ENCODE results near the gene SPAG4. TPM values are rescaled to one million over a fixed set of nuclear protein-coding genes. Genes with fewer than 3 reads are reported as not detected.

SPAG4 gene
- total and polyA plus RNA-seq, 2 experiments from 2014 or later: 27.9 to 44.6 TPM

DNA sequence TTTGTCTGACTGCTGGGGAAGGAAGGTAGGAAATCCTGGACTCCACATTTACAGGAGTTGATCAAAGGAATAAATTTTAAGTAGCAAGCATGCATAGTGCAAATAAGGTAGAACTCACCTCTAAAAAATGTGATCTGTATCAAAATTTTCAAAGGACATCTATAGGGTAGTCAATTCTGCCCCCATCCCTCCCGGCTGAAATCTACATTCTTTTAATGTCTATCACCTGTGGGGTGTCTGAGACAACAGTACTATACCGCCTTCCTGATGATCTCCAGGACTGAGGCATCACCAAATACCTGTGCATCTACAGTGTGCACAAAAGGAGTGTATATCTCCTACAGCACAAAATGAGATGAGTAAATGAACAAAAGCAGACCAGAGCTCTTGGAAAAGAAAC is 29.2 kb downstream of the SPAG4 start:
- no peak for DNase-seq (ENCODE audit: low read depth in 1 of 2, low spot score in 1 of 2)
- Histone ChIP-seq H3K36me3 (no peaks in the 10 kb centered on the region), H3K27ac (no peak overlapping the region), H3K27me3 (no peaks in the 10 kb centered on the region), H3K4me3 (no peak overlapping the region), H3K9me3 (ENCODE audit: low read depth) (no peaks in the 10 kb centered on the region), H3K4me1 (ENCODE audit: low read depth) (no peaks in the 10 kb centered on the region)
- TF ChIP-seq, protein P1, sequence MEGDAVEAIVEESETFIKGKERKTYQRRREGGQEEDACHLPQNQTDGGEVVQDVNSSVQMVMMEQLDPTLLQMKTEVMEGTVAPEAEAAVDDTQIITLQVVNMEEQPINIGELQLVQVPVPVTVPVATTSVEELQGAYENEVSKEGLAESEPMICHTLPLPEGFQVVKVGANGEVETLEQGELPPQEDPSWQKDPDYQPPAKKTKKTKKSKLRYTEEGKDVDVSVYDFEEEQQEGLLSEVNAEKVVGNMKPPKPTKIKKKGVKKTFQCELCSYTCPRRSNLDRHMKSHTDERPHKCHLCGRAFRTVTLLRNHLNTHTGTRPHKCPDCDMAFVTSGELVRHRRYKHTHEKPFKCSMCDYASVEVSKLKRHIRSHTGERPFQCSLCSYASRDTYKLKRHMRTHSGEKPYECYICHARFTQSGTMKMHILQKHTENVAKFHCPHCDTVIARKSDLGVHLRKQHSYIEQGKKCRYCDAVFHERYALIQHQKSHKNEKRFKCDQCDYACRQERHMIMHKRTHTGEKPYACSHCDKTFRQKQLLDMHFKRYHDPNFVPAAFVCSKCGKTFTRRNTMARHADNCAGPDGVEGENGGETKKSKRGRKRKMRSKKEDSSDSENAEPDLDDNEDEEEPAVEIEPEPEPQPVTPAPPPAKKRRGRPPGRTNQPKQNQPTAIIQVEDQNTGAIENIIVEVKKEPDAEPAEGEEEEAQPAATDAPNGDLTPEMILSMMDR (IDR thresholded peaks at IDR 0.05; ENCODE audit: low read depth, low read length): no peak

DNA sequence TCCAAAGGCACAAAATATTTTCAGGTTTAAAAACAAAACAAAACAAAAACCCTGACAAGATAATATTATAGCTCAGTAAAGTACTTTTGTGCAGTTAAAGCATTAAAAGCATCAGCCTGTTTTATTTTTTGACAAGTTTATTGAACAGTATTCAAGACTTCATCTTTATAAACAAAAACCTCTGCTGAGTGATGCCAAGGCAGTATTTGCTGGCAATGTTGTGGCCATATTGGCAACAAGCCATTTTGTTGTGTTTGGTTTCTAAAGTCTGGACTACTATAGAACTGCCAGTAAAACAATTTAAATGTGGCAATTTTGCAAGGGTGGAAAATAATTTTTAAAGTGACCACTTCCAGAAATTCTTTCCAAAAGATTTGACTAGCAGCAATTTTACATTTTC is 33.2 kb downstream of the SPAG4 start:
- Histone ChIP-seq H3K4me1 (ENCODE audit: low read depth) (peaks cover 4% of the 10 kb centered on the region), H3K36me3 (peaks cover 16% of the 10 kb centered on the region), H3K4me3 (no peak overlapping the region), H3K27ac (no peak overlapping the region), H3K27me3 (no peaks in the 10 kb centered on the region), H3K9me3 (ENCODE audit: low read depth) (no peaks in the 10 kb centered on the region)
- DNase-seq (ENCODE audit: low read depth in 1 of 2, low spot score in 1 of 2): peak in 1 of 2 donors; percentile 51
- TF ChIP-seq, protein P1 (IDR thresholded peaks at IDR 0.05; ENCODE audit: low read depth, low read length): no peak

DNA sequence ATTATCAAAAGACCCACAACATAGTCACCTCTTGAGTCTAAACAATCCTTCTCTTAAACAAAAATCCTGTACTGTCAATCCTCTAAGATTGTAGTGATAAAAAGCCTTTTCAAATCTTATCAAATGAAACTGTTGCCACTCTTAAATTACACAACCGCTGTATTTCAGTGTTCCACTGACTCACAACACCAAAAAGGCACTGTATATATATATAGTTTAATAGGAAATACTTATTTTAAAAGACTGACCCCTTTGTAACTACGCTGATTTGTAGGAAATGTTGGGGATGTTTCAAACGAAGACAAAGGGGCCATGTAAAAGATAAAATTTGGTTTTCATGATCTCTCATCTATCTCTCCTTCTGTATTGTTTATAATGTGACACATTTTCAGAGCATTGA is 35.0 kb downstream of the SPAG4 start:
- no peaks in the 10 kb centered on the region for H3K9me3 ChIP-seq (ENCODE audit: low read depth)
- no peak for DNase-seq (ENCODE audit: low read depth in 1 of 2, low spot score in 1 of 2)
- no peaks in the 10 kb centered on the region for H3K27me3 ChIP-seq
- peaks cover 4% of the 10 kb centered on the region for H3K4me1 ChIP-seq (ENCODE audit: low read depth)
- TF ChIP-seq, protein P1 (IDR thresholded peaks at IDR 0.05; ENCODE audit: low read depth, low read length): no peak
- H3K27ac ChIP-seq: peak overlapping the region; percentile 55
- peaks cover 30% of the 10 kb centered on the region for H3K36me3 ChIP-seq
- no peak overlapping the region for H3K4me3 ChIP-seq

DNA sequence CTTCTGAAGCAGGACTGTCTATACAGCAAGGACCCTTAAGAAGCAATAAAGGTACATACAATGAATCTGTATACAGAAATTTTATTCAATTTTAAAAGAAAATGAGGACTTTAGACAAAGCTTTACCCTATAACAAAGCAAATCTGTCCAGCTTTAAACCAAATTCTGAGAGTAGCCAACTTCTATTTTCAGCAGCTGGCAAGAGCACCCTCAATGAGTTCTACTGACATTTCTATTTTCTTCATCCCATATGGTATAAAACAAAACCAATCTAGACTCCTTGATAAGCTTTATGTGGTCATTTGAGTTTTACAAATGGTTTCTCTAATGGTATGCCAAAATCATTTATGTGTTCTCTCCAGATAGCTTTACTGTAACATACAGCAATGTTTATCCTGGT is 36.3 kb downstream of the SPAG4 start:
- Histone ChIP-seq H3K4me3 (no peak overlapping the region), H3K27me3 (no peaks in the 10 kb centered on the region), H3K4me1 (ENCODE audit: low read depth) (peaks cover 4% of the 10 kb centered on the region), H3K36me3 (peaks cover 30% of the 10 kb centered on the region), H3K9me3 (ENCODE audit: low read depth) (no peaks in the 10 kb centered on the region), H3K27ac (no peak overlapping the region)
- TF ChIP-seq, protein P1 (IDR thresholded peaks at IDR 0.05; ENCODE audit: low read depth, low read length): no peak
- DNase-seq (ENCODE audit: low read depth in 1 of 2, low spot score in 1 of 2): no peak

DNA sequence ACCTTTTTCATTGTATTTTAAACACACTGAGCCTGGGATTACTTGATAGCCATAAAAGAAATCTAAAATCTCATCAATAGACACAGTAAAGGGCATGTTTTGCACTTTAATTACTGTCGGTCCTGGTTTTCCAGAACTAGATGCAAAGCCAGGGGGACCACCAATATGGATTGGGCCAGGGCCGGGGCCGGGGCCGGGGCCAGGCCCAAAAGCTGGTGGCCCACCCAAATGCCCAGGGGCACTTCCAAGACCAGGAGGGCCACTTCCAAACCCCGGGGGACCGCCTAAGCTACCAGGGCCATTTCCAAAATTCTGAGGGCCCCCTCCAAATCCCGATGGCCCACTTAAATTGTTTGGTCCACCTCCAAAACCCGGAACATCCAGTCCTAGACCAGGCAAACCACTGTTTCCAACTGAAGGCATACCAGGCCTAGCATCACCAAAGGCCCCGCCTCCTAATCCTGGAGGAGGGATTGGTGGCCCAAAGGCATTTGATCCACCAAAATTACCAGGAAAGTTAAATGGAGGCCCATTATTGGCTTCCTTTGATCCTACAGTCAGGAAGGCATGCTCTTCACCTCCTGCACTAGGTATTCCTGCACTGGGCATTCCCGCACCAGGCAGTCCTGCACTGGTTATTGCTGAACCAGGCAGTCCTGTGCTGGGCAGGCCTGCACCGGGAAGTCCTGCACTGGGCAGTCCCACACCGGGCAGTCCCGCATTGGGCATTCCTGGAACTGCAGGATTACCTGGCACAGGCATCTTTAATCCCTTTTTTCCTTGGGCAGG is 37.2 kb downstream of the SPAG4 start:
- Histone ChIP-seq H3K36me3 (peaks cover 30% of the 10 kb centered on the region), H3K27me3 (no peaks in the 10 kb centered on the region), H3K4me1 (ENCODE audit: low read depth) (peaks cover 4% of the 10 kb centered on the region), H3K27ac (no peak overlapping the region), H3K9me3 (ENCODE audit: low read depth) (no peaks in the 10 kb centered on the region), H3K4me3 (no peak overlapping the region)
- no peak for DNase-seq (ENCODE audit: low read depth in 1 of 2, low spot score in 1 of 2)
- TF ChIP-seq, protein P1 (IDR thresholded peaks at IDR 0.05; ENCODE audit: low read depth, low read length): no peak

Data from cardiac muscle cell (in vitro differentiated cells and primary cell).